Fibroblast of lung (primary cell): Measurements from ENCODE around the gene PPL. TPM values are rescaled to one million over a fixed set of nuclear protein-coding genes. Genes with fewer than 3 reads are reported as not detected.

Experiments
- DNase-seq, 2 donors: peaks; one replicate each; pipeline versions ENCODE4 v3.0.0 to v3.0.0-alpha.2; 2010; ENCODE audit warnings: low read depth in 2 of 2
- H2AFZ ChIP-seq: 2 replicates; pipeline ENCODE4 v1.5.1; 2012; ENCODE audit warnings: low read length, control low read depth, inconsistent platforms
- H3K27ac ChIP-seq: 2 replicates; pipeline ENCODE4 v1.5.1; 2011; ENCODE audit warnings: low read length, control low read depth; ENCODE audit not compliant: insufficient read depth
- H3K27me3 ChIP-seq: 2 replicates; pipeline ENCODE4 v1.5.1; 2011; ENCODE audit warnings: mild to moderate bottlenecking, low read length; ENCODE audit not compliant: control insufficient read depth, insufficient read depth
- H3K36me3 ChIP-seq: 2 replicates; pipeline ENCODE4 v1.5.1; 2011; ENCODE audit warnings: low read length; ENCODE audit not compliant: control insufficient read depth, insufficient read depth
- H3K4me1 ChIP-seq: 2 replicates; pipeline ENCODE4 v1.5.1; 2011; ENCODE audit warnings: low read length; ENCODE audit not compliant: control insufficient read depth, insufficient read depth; ENCODE audit errors: extremely low read depth
- H3K4me2 ChIP-seq: 2 replicates; pipeline ENCODE4 v1.5.1; 2011; ENCODE audit warnings: low read length, control low read depth; ENCODE audit not compliant: insufficient read depth; ENCODE audit errors: extremely low read depth
- H3K4me3 ChIP-seq, 4 experiments: fragments of 200-600 bp in 1 of 4; sonication (generic) in 1 of 4; replicated peaks in 1 of 4; 2 replicates each; pipeline ENCODE4 v1.5.1; 2011 to 2016; ENCODE audit warnings: low read length in 4 of 4, low read depth in 3 of 4, mild to moderate bottlenecking in 3 of 4, control low read depth in 2 of 4, inconsistent platforms in 1 of 4, mixed read lengths in 1 of 4; ENCODE audit not compliant: insufficient read depth in 1 of 4; ENCODE audit errors: control extremely low read depth in 1 of 4
- H3K79me2 ChIP-seq: 2 replicates; pipeline ENCODE4 v1.5.1; 2012; ENCODE audit warnings: mild to moderate bottlenecking, low read length, inconsistent platforms; ENCODE audit not compliant: control insufficient read depth, insufficient read depth
- H3K9ac ChIP-seq: 2 replicates; pipeline ENCODE4 v1.5.1; 2011; ENCODE audit warnings: mild to moderate bottlenecking, low read length, control low read depth; ENCODE audit not compliant: insufficient read depth
- H3K9me3 ChIP-seq: 2 replicates; pipeline ENCODE4 v1.5.1; 2012; ENCODE audit warnings: low read depth, low read length; ENCODE audit not compliant: control insufficient read depth, insufficient read depth
- H4K20me1 ChIP-seq: 2 replicates; pipeline ENCODE4 v1.5.1; 2011; ENCODE audit warnings: low read length; ENCODE audit not compliant: control insufficient read depth, insufficient read depth; ENCODE audit errors: extremely low read depth
- EZH2 ChIP-seq: IDR thresholded peaks from 2 replicates; pipeline ENCODE4 v1.5.1; 2012; ENCODE audit warnings: low read length, control low read depth, mild to moderate bottlenecking; ENCODE audit errors: missing control alignments
- polyA plus RNA-seq, 2 donors: library from polyadenylated mRNA; depleted of rRNA in 1 of 2; stranded (reverse) in 1 of 2; unstranded in 1 of 2; fragments of >200 nt; gene quantifications; 2 replicates each; pipeline ENCODE4 v1.2.1, GENCODE V29; 2011 to 2012; ENCODE audit warnings: missing spikeins in 1 of 2
- total RNA-seq: library from RNA; depleted of rRNA; stranded (reverse); fragments of >200 nt; gene quantifications from 2 replicates; pipeline ENCODE4 v1.2.1, GENCODE V29; 2014
- TF ChIP-seq, protein P1 (sequence below), 2 donors: IDR thresholded peaks in 1 of 2; conservative IDR thresholded peaks in 1 of 2; 1 replicate in 1 of 2; 2 replicates in 1 of 2; pipeline ENCODE4 v1.5.1; 2011 to 2012; ENCODE audit warnings: low read length in 2 of 2, control low read depth in 1 of 2, inconsistent platforms in 1 of 2, low read depth in 1 of 2, mild to moderate bottlenecking in 1 of 2

PPL gene
- total and polyA plus RNA-seq, 2 donors (not counting 1 experiment from before 2014, with no cell fraction given) = 5.0 to 50.5 TPM

DNA sequence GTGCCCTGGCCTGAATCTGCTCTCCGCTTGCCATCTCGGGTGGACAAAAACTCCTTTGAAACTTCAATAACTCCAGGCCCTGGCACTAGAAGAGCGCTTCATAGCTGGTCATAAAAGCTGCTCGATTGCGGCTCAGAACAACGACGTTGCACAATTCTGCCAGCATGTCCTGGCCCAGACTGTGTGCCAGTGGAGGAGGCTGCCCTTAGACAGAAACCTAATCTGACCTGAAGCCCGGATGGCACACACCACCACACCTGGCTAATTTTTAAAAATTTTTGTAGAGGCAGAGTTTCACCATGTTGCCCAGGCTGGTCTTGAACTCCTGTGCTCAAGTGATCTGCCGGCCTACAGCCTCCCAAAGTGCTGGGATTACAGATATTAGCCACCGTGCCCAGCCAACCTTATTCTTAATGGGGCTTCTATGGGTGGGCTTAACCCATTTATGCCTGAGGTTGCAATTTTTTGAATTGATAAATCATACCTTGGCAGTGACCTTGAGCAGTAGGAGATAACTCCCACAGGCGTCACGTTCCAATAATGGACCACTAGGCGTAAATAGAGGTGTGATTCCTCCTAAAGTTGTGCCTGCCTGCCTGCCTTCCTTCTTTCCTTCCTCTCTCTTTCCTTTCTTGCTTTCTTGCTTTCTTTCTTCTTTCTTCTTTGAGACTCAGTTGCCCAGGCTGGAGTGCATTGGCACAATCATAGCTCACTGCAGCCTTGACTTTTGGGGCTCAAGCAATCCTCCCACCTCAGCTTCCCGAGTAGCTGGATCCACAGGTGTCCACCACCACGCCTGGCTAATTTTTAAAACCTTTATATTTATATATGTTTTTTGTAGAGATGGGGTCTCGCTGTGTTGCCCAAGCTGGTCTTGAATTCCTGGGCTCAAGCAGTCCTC lies 1.1 kb upstream of the PPL start:
- Histone ChIP-seq H4K20me1 (no peaks in the 10 kb centered on the region), H3K4me3 (peak overlapping the region in 1 of 4 experiments; percentile 80), H2AFZ (no peak overlapping the region), H3K4me2 (no peak overlapping the region), H3K27me3 (peaks cover 15% of the 10 kb centered on the region), H3K9me3 (no peaks in the 10 kb centered on the region), H3K36me3 (no peaks in the 10 kb centered on the region), H3K9ac (no peak overlapping the region), H3K4me1 (peaks cover 16% of the 10 kb centered on the region), H3K27ac (no peak overlapping the region), H3K79me2 (no peaks in the 10 kb centered on the region)
- TF ChIP-seq EZH2 = no peak
- TF ChIP-seq, protein P1, sequence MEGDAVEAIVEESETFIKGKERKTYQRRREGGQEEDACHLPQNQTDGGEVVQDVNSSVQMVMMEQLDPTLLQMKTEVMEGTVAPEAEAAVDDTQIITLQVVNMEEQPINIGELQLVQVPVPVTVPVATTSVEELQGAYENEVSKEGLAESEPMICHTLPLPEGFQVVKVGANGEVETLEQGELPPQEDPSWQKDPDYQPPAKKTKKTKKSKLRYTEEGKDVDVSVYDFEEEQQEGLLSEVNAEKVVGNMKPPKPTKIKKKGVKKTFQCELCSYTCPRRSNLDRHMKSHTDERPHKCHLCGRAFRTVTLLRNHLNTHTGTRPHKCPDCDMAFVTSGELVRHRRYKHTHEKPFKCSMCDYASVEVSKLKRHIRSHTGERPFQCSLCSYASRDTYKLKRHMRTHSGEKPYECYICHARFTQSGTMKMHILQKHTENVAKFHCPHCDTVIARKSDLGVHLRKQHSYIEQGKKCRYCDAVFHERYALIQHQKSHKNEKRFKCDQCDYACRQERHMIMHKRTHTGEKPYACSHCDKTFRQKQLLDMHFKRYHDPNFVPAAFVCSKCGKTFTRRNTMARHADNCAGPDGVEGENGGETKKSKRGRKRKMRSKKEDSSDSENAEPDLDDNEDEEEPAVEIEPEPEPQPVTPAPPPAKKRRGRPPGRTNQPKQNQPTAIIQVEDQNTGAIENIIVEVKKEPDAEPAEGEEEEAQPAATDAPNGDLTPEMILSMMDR (conservative IDR thresholded peaks at IDR 0.05 in 1 of 2, IDR thresholded peaks at IDR 0.05 in 1 of 2; ENCODE audit: low read depth in 1 of 2, low read length in 2 of 2) = no peak
- no peak for DNase-seq

GRCh38 chr16:4936181-4936990 lies 562 bp downstream of the PPL start:
- no peaks in the 10 kb centered on the region for H4K20me1 ChIP-seq
- H3K27ac ChIP-seq = no peak overlapping the region
- H3K9me3 ChIP-seq = no peaks in the 10 kb centered on the region
- H3K4me3 ChIP-seq = peak overlapping the region; percentile 9 to 80 (median 50)
- H3K36me3 ChIP-seq = no peaks in the 10 kb centered on the region
- H3K79me2 ChIP-seq = no peaks in the 10 kb centered on the region
- peaks cover 8% of the 10 kb centered on the region for H3K4me1 ChIP-seq
- TF ChIP-seq EZH2 = peak; percentile 69
- TF ChIP-seq, protein P1 (conservative IDR thresholded peaks at IDR 0.05 in 1 of 2, IDR thresholded peaks at IDR 0.05 in 1 of 2; ENCODE audit: low read depth in 1 of 2, low read length in 2 of 2) = peak; percentile 20 to 29
- no peak overlapping the region for H2AFZ ChIP-seq
- H3K27me3 ChIP-seq = peaks cover 15% of the 10 kb centered on the region
- DNase-seq = peak in 1 of 2 donors; percentile 32
- peak overlapping the region; percentile 4 for H3K4me2 ChIP-seq
- H3K9ac ChIP-seq = peak overlapping the region; percentile 32
